ENCODE data around the gene EGFL7. TPM values are rescaled to one million over a fixed set of nuclear protein-coding genes. Genes with fewer than 3 reads are reported as not detected.

EGFL7 gene
- polyA plus RNA-seq, 5 donors = 60.3 to 160 (median 86.2) TPM

DNA sequence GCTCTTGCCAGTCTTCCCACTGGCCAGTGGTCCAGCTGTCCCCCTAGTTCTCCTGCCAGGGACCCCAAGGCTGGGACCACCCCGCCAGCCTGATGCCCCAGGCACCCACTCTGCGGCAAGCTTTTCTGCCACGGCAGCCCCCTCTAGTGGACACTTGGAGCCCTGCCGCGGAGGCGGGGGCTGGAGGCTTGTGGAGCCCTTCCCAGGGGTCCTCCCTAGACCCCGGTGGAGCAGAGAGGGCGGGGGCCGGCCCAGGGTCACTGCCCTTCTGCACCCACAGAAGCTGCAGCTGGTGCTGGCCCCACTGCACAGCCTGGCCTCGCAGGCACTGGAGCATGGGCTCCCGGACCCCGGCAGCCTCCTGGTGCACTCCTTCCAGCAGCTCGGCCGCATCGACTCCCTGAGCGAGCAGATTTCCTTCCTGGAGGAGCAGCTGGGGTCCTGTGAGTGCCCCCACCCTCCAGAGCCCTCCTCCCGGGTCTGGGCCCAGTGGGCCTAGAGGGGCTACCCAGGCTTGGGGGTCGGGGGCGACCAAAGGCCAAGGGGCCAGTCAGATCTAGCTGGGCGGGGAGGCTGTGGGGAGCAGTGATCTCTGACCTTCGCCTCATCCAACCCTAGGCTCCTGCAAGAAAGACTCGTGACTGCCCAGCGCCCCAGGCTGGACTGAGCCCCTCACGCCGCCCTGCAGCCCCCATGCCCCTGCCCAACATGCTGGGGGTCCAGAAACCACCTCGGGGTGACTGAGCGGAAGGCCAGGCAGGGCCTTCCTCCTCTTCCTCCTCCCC, 9.1 kb downstream of the EGFL7 start:
- DNase-seq = no peak

DNA sequence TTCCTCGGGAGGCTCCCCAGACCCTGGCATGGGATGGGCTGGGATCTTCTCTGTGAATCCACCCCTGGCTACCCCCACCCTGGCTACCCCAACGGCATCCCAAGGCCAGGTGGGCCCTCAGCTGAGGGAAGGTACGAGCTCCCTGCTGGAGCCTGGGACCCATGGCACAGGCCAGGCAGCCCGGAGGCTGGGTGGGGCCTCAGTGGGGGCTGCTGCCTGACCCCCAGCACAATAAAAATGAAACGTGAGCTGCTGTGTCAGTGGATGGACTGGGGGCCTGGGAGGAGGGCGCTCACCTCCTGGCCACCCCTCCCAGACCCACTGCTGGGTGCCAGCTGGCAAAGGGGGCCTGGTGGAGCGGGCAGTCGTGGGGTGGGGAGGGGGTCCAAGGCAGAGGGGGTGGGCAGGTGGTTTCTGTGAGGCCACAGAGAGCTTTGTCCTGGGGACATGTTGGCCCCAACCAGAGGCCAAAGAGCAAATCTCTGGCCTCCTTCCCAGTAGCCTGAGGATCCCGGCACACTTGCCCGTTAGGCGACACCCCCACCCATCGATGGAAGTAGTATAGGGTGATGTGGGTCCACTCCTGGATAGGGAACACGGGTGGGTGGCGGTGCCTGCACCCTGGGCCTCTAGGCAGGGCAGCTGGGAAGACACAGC, 9.8 kb downstream of the EGFL7 start:
- no peak for DNase-seq

DNA sequence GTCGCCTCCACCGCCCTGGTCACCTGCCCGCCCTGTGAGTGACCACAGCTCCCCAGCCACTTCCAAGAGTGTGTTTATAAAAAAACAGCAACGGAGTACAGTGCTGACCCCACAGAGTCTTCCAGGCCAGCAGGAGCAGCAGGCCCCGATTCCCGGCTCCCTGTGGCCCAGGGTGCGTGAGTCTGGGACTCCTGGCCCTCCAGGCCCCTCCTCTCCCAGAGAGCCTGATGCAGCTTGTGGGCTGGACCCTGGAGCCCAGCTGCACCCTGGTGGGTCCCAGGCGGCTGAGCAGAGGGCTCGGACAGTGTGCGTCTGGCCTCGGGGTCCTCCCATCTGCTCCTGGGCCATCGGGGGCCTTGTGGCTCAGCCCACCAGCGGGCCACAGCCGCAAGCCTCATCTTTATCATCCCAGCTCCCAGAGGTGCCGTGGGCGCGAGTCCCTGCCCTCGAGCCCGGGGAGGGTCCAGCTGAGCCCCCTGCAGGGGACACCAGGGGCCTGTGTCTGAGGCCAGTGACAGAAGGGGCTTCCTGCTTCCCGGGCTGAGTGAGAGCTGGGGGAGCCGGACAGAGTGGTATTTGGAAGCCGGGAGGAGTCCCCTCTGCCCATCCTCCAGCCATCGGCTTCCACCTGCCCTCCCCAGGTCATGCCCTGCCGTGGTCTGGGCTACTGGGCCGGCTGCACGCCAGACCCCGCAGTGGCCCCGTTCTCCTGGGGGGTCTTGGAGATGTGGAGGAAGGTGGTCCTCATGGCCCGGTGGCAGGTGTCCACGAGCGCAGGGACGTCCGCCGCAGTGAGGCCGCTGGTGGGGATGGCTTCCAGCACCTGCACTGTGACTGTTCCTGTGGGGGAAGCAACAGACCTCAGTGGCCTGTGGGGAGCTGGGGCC, 10.6 kb downstream of the EGFL7 start:
- no peak for DNase-seq

DNA sequence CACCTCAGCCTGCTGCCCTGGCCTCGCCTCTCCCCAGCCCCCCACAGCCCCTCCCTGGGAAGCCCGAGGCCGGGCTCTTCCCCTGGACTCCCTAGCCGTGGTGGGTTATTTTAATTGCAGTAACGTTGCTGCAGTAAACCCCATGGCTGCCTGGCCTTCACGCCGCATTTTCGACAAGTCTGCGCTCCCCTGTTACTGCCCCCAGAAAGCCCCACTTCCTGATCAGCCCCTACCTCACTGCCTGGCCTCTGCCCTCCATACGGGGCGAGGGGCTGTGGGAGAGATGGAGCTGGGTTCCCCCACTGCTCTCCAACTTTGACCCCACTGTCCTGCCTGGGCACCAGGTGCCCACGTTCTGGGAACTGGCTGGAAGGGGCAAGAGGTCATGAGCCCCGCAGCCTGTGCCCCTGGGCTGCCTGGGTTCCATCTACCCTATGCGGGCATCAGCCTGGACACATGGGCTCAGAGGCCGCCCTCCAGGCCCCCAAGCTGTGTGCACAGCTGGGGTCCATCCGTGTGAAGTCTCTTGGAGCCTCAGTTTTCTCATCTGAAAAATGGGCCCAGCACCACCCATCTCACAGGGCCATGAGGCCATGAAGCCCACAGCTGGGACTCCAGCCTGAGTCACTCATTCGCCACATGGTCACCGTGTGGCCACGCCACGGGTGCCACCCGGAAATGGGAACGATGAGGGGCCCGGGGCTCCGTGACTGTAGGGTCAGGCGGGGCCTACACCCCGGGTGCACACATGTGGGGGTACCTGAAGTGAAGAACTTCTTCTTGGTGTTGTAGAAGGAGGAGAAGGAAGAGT, 11.5 kb downstream of the EGFL7 start:
- DNase-seq = no peak

DNA sequence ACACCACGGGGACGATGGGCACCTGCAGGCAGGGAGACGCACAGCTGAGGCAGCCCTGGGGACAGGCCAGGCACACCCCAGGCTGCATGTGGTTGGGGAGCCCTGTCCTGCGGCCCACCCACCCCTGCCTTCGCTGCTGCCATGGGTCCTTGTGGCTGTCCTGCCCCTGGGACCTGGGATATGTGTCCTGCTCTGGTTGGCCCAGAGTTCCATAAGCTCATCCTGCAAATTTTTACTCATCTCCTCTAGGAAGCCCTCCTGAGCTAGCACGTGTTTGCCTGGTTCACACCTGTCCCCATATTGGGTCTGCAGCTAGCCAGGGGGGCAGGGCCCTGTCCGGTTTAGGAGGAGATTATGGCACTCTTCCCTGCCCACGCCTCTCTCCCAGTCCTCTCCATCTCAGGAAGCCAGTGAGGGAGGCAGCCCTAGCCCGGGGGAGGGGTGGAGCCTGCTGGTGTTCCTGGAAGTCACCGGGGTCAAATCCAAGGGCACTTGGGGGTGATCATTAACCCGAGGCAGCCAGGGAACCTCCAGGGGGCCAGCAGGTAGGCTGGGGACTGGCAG, 12.2 kb downstream of the EGFL7 start:
- no peak for DNase-seq

DNA sequence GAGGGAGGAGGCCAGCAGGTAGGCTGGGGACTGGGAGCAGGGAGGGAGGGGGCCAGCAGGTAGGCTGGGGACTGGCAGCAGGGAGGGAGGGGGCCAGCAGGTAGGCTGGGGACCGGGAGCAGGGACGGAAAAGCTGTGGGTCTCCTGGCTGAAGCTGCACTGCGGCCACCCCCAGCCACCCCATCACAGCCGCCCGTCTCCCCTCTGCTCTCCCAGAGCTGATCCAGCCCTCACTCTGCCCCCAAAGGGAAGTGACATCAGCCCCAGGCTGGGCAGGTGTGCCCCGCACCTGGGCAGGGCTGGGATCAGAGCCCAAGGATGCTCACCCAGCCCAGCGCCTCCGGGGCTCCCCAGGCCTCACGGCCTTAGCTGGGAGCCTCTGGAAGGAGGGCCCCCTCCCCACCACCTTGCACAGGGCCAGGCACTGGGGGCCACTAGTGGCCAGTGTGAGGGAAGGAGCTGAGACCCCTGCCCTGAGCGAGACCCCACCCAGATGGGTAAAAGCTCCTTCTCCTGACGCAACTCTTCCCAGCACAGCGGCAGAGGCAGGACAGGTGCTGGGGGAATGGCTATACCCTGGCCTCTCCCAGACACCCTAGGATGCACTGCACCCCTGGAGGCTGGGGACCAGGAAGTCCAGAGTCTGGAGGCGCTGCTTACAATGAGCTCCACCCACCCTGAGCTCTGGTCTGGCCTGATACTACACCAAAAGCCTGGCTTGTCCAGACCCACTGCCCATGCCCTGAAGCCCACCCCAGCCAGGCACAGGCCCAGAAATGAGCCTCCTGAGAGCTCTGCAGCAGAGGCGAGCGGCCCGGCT, 13.0 kb downstream of the EGFL7 start:
- no peak for DNase-seq

DNA sequence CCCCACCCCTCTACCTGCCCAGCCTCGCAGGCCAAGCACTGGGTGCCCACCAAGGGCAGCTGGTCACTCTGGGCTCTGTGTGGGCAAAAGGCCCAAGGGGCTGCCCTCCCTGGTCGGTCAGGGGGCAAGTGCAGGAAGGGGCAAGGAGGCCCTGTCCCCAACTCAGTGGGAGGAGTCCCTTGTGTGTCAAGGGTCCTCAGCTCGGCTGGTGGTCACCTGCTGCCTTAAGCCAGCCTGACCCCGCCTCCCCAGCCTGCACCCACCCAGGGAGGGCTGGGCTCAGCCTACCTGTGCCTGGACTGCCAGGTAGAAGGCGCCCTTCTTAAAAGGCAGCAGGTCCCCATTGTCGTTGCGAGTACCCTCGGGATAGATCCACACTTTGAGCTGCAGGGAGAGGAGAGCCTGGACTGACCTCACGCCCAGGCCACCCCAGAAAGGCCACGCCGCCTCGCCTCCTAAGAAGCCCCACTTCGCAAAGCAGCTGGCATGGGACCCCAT, 13.6 kb downstream of the EGFL7 start:
- DNase-seq = no peak

DNA sequence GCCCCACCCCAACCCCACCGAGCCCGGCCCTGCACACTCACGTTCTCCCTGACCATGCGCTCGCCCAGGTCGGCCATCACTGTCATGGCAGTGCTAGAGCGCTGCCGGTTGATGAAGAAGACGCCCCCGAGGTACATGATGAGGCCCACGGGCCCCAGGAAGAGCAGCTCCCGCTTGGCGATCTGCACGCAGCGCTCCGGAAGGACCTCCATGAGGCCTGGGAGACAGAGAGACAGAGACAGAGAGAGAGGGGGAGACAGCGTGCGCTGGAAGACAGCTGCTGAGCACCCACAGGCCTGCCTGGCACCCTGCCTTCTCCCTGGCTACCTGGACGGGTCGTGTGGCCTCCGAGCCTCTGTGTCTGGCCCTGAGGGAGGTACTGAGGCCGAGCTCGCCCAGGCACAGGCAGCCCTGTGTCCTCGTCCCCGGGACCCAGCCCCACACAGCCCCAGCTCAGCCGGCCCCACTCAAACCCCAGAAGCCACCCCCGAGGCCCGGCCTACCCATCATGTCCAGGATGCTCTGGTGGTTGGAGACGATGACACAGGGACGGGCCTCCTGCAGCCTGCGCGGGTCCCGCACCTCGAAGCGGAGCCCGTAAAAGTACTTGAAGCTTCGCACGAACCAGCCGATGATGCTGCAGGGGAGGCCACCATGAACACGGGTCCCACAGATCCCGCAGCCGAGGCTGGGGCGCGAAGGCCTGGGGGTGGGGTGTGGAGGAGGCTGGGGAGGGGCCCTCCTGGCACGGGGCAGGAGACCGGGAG, 14.4 kb downstream of the EGFL7 start:
- no peak for DNase-seq

DNA sequence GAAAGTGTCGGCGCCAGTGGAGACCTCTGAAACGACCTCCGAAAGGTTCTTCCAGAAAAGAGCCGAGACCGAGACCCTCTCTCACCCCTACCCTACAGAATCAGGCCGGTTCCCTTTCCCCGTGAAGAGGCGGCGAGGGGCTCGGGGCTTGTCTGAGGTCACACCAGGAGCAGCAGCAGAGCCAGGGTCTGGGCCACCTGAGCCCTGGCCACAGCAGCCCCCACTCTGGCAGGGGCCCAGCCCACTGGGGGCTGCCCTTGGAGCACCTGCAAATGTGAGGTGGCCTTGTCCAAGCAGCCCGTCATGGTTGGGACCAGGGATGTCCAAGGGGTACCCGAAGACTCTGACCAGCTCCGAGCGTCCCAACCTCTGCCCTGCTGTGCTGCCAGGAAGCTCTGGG, 15.3 kb downstream of the EGFL7 start:
- DNase-seq = no peak

DNA sequence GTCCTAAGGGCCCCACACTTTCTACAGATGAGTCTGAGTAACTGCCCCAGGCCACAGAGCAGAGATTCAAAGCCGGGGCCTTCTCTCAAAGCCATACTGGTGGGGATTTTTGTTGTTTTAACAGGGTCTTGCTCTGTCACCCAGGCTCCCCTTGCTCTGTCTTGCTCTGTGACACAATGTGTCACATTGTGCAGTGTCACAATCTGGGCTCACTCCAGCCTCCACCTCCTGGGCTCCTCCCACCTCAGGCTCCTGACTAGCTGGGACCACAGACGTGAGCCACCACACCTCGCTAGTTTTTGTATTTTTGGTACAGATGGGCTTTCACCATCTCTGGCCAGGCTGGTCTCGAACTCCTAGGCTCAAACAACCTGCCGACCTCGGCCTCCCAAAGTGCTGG, 15.9 kb downstream of the EGFL7 start:
- no peak for DNase-seq

DNA sequence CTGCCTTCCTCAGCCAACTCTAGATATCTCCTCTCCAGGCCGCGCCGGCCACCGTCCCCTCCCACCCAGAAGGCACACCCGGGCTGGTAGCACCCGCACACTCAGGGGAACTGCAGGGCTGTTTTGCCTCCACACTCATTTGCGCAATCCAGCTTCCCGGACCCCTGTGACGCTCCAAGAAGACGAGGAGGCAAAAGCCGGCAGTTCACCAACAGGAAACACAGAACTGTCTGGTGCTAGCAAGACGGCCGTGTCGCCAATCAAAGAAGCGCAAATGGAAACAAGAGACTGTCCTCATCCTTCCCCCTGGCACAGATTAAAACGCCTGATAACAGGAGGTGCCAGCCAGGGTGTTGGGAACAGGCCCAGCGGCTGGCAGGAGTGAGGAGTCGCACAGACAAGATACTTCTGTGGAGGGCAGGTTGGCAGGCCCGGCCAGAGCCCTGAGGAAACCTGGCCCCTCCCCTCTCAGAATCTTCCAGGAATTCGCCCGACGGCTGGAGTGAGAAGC, 16.8 kb downstream of the EGFL7 start:
- no peak for DNase-seq

DNA sequence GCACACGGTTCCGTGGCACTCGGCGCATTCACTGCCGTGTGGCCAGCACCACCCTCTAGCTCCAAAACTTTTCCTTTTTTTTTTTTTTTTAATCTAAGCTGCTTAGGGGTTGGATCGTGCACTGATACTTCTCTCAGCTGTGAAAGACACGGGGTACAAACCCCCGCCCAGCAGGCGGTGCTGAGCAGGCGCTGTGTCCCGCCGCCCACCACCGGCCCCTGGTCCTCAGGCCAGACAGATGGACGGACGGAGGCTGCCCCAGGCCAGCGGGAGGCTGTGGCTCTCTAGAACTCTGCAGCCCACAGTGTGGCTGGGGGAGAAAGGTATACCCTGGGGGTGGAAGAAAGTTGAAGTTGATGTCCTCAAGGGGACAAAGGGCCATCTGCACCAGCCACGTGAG, 18.3 kb downstream of the EGFL7 start:
- no peak for DNase-seq

DNA sequence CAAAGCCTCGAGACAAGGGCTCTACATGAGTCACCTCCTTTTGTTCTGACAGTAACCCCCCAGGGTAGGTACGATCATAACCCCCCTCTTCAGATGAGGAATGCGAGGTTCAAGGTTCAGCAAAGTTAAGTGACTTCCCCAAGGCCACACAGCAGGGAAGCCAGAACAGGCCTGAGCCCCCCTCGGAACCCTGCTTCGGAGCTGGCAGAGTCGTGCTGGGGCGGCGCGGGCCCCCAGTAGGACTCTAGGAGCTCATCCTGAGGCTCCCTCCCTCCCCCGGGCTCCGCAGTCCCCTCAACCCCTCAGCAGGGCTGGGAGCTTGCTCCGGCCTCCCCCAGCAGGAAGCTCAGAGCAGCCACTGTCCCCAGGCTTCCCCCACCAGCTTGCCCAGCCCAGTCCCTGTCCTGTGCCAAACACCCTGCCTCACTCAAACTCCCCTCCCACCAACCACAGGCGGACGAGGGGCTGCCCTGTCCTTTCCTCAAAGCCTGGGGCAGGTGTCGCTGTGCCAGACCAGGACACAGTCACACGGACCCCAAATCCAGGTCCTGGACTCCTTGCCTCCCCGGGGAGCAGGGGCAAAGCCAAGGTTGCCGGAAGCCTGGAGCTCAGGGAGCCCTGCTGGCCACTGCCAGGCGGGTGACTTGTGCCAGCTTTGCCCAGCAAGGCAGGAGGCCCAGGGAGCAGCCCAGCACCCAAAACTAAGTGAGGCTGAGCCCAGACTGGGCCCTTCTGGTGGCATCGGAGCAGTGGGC, 19.4 kb downstream of the EGFL7 start:
- no peak for DNase-seq

DNA sequence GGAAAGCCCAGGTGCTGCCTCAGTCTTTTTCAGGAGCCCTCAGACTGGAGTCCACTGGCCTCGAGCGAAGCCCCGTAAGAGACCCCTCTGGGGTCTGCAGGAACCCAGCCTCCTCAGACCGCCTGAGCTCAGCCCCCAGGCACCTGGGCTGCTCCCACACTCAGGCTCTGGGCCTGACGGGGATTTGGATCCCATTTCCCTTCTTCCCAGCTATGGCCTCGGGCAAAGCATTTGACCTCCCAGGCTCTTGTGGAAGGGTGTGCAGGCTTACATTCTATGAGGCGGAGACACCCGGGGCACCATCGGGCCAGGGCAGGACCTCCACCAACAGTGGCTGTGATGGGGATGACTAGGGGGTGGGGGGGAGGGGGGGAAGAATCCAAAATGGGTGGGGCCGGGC, 20.0 kb downstream of the EGFL7 start:
- DNase-seq = no peak

DNA sequence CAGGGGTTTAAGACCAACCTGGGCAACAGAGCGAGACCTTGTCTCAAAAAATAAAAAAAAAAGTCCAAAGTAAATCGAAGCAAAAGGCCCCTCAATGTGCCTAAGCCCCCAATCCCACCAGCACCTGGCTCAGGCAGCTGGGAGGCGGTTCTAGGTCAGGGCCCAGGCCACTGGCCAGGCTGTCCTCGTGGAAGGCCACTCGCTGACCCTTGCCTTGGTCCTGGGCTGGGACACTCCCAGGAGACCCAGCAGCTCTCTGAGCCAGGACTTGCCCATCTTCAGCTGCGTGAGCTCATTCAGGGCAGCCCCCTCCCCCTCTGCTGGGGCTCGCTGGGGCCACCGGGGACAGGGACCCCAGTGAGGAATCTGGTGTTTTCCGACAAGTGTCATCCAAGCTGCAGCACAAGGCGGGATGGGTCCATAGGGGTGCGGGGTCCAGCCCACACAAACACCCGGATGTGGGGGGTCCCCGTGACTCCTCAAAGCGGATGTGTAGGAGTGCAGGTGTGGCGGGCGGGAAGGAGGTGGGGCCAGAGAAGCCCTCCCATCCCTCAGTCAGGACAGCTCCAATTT, 20.5 kb downstream of the EGFL7 start:
- no peak for DNase-seq

DNA sequence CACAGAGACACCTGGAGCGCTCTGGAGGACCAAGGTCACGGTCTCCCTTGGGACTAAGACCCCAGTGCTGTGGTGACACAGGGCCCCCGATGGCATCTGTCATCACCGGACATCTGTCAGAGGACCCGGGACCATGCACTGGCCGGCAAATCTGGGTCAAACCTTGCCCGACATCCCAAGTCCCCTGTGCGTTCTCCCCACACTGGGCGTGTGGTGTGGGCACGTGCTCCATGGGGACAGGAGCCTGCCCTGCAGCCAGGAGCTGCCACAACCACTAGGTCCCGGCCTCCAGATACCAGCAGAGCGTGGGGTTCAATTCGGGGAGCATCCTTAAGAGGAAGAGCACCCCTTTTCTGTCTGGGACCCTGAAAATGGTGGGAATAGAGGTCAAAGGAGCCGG, 21.0 kb downstream of the EGFL7 start:
- no peak for DNase-seq

DNA sequence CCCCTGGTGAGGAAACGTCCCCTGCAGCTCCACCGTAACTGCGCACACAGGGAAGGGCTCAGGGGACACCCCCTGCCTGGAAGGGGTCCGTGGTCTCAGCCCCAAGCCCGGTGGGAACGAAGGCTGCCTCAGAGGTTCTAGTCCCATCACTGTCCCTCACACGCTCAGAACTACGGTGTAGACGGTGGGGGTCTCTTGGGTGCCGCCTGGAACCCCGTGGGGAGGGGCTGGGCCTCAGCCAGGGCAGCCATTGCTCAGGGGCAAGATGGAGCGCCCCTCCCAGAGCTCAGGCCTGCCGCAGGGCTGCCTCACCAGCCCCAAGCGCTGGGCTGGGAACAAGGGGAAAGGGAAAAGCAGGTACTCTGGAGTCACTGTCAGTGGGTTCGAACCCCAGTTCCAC, 21.6 kb downstream of the EGFL7 start:
- no peak for DNase-seq

DNA sequence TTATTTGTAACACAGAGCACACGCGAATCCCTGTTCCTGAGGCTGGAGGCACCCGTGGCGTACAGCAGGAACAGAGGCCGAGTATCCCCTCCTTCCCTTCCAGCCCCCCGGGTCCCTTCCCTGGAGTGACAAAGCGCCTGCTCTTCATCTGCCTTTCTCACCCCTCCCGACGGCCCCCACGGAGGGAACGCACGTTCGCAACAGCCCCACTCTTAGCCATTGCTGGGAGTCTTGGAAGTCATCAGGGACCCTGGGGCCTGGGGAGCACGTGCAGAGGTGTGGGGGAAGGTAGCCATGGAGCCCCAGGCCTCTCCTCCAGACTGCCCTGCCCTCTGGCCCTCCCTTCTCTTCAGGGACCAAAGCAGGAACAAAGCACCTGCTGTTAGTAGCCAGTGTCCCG, 22.1 kb downstream of the EGFL7 start:
- DNase-seq = no peak

Data from right lung (tissue), 5 donors.